Endothelial cell of hepatic sinusoid (primary cell): ENCODE results near the gene KISS1R.

Experiments
- in situ Hi-C: cut with HindIII; loops from 2 replicates; pipeline ENCODE4 v1.10.0; 2017; ENCODE audit warnings: low sequenced_read_pairs

The KISS1R gene

GRCh38 chr19:899336-900042, 17.6 kb upstream of the KISS1R start:
- in situ Hi-C loops = no loop called here

DNA sequence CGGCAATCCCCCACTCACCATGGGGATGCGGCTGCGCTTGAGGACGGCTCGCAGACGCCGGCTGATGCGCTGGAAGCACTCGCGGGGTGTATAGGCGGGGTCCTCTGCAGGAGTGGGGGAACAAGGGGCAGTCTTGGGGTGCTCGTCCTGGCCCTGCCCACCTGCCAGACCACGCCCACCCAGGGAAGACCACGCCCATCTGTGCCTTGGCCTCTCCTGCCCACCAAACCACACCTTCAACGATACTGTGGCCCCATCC, 17.2 kb upstream of the KISS1R start:
- in situ Hi-C loops = no loop called here

DNA sequence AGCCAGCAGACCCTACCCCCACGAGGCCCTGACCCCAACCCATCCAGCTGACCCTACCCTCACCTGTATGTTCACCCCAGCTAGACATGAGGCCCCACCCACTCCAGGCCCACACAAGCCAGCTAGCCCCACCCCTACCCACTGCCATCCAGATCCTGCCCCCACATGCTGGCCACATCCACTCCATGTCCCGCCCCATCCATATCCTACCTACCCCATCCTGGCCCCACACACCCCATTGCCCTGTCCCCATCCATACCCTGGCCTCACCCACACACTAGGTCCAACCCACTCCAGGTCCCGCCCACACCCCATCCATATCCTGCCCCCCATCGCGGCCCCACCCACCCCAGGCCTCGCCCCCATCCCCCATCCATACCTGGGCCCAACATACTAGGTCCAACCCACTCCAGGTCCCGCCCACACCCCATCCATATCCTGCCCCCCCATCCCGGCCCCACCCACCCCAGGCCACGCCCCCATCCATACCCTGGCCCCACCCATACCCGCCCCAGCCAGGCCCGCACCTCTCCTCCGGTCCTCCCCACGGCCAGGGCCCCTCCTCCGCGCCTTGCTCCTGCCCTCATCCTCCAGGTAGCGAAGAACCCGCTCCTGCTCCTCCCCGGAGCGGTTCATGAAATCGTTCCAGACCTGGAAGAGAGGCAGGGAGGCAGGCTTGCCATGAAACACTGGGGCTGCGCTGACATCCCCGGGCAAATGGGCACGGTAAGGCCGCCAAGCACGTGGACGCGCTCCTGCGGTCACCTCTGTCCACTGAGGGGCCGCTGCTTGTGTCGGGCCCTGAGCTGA, 16.6 kb upstream of the KISS1R start:
- in situ Hi-C loops = no loop called here

GRCh38 chr19:901216-902092, 15.7 kb upstream of the KISS1R start:
- in situ Hi-C loops = no loop called here

DNA sequence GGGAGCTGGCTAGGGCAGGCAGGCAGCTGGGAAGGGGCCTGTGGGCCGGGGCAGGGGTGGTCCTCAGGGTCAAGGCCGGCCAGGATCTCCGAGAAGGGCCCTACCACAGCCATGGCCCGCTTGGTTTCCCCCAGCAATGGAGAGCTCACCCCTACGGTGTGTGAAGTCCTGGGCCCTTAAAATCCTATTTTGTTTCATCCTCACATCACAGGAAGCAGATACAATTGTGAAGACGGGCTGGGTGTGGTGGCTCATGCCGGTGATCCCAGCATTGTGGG, 15.1 kb upstream of the KISS1R start:
- in situ Hi-C loops = no loop called here

DNA sequence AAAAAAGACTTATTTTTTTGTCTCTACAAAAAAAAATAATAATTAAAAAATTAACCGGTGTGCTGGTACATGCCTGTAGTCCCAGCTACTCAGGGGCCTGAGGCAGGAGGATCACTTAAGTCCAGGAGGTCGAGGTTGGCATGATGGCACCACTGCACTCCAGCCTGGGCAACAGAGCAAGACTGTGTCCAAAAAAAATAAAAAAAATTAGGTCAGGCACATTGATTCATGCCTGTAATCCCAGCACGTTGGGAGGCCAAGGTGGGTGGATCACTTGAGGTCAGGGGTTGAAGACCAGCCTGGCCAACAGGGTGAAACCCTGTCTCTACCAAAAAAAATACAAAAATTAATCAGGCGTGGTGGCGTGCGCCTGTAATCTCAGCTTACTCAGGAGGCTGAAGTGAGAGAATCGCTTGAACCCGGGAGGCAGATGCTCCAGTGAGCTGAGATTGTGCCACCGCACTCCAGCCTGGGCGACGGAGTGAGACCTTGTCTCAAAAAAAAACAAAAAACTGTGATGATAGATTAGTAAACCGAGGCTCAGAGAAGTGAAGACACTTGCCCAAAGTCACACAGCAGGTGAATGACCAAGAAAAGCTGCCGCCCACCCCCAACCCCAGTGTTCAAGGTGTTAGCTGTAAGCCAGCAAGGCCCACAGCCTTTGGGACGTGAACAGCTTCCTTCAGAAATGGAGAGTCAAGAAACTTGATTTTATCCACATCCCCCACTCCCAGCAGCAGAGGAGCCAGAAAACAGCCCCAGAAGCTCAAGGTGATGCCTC, 14.5 kb upstream of the KISS1R start:
- in situ Hi-C loops = no loop called here

DNA sequence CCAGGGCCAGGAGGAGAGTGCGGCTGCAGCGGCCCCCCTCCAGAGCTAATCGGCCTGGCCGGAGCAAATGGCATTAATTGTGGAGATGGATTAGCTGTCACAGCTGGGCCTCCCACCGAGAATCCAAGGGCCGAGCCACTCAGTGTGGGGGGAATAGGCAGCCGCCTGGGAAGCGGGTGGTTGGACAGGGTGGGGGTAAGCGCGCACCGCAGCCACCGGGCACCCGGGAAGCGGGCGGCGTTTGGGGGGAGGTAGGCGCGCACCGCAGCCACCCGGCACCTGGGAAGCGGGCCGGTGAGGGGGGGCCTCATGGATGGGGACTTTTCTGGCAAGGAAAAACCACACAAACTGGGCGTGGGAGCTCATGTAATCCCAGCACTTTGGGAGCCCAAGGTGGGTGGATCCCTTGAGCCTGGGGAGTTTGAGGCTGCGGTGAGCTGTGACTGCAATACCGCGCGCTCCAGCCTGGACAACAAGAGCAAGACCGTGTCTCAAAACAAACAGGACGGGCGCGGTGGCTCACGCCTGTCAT, 13.8 kb upstream of the KISS1R start:
- in situ Hi-C loops = no loop called here

DNA sequence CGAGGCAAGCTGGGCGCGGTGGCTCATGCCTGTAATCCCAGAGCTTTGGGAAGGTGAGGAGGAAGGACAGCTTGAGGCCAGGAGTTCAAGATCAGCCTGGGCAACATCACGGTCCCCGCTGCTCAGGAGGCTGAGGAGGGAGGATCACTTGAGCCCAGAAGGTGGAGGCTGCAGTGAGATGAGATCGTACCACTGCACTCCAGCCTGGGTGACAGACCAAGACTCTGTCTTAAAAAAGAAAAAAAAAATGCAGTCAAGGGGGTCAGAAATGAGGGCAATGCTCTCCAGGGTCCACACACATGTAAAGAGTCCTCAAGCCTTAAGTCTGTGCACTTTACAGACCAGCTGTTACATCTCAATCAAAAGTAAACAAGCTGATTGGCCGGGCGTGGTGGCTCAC, 12.6 kb upstream of the KISS1R start:
- in situ Hi-C loops = no loop called here

GRCh38 chr19:906480-906879, 10.7 kb upstream of the KISS1R start:
- in situ Hi-C loops = no loop called here

DNA sequence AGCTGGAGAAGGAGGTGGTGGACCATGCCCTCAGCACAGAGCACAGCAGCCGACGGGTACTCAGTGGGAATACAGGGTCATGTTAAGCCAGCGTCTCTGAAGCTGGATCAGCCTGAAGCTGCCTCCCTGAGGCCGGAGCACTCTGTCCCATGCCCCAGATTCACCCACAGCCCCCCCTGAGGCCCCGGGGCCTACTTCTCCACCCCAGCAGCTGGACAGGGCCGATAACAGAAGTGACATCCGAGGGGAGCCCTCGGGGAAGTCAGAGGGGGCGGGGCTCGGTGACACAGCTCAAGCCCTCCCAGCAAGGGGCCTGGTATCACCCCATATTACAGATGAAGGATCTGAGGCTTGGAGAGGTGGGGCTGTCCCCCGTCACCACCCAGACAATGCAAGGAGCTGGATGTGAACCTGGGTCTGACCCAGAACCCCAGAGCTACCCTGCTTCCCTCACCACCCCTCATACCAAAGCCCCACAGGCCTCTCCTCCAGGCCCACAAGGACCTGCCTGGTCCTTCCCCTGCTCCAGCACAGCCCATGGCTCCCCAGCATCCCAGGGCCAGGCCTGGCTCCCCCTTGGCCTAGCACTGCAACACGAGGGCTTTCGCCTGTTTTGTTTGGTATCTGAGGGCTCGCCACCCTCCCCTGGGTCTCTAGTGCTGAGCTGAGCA, 9.8 kb upstream of the KISS1R start:
- in situ Hi-C loops = no loop called here

GRCh38 chr19:911197-912033, 5.7 kb upstream of the KISS1R start:
- in situ Hi-C loops = no loop called here

DNA sequence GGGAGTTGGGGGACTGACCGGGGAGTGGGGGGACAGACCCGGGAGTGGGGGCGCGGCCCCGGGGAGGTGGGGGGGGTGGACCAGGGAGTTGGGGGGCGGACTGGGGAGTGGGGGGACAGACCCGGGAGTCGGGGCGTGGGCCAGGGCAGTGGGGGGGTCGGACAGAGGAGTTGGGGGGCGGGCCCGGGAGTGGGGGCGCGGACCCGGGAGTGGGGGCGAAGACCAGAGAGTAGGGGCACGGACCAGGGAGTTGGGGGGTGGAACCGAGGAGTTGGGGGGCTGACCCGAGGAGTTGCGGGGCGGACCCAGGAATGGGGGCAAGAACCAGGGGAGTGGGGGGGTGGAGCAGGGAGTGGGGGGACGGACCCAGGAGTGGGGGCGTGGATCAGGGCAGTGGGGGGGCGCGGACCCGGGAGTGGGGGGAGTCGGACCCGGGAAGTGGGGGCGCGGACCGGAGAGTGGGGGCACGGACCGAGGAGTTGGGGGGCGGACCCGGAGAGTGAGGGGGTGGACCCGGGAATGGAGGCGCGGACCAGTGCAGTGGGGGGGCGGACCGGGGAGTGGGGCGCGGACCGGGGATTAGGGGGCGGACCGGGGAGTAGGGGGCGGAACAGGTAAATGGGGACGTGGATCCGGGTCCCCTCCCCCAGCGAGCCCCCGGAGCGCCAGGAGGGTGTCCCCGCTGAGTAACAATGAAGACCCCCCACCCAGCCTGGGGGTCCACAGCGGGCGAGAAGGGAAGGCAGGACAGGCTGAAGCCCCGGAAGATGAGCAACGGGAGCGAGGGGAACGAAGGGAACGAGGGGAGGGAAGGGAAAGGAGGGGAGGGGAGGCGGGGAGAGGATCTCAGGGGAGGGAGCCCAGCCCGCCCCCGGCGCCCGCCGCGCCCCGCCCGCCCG, 4.7 kb upstream of the KISS1R start:
- in situ Hi-C loops = no loop called here

DNA sequence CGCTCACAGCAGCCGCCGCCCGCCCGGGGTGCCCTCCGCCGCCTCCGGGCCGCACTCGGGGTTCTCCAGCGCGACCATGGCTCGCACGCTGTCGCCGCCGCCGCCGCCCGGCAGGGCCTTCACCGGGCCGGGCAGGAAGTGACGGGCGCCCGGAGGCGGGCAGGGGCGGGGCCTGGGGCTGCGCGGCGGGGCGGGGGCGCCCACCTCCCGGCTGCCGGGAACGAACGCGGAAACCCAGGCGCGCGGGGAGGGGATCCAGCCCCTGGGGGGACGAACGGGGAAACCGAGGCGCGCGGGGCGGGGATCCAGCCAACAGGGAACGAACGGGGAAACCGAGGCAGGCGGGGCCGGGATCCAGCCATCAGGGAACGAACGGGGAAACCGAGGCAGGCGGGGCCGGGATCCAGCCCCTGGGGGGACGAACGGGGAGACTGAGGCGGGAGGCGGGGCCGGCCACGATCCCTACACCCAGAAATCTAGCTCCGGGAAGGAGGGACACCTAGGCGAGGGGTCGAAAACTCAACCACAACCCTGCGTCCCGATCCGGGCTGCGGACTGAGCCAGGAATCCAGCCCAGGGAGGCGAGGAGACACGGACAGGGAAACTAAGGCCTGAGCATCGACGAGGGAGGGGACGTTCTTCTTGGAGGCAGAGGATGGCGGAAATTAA, 3.9 kb upstream of the KISS1R start, which contains the start of gene R3HDM4:
Gene R3HDM4 (minus strand): TSS at position 140 of the 669 bp plus-strand sequence. CDS start 62 bp downstream, at position 78.
- in situ Hi-C loops = no loop called here

DNA sequence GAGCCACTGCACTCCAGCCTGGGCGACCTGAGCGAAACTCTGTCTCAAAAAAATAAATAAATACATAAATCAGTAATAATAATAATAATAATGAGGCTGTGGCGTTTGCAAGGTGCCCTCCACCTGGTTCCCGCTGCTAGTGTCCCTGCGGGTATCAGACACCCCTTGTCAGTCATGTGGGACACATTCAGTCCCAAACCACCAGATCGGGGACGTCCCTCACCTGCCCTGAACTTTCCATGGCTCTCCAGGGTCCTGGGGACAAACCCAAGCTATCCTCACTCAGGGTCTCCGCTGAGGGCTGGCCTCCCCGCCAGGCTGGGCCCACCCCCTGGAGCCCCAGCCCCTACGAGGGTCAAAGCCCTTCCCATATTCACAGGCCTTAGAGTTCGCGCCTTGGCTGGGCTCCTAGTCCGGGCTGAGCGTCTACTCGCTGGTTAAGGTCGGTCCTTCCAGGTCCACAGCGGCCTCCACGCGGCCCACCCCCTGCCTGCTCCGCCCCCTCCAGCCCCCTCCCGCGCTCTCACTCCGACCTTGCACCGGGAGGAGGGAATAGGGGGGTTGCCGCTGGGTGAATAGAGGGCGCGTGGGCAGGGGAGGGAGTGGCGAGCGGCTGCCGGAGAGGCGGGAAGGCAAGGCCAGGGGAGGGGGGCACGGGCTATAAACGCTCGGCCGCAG, 349 bp upstream of the KISS1R start:
- in situ Hi-C loops = no loop called here

GRCh38 chr19:918152-918437, 962 bp downstream of the KISS1R start:
- in situ Hi-C loops = no loop called here

DNA sequence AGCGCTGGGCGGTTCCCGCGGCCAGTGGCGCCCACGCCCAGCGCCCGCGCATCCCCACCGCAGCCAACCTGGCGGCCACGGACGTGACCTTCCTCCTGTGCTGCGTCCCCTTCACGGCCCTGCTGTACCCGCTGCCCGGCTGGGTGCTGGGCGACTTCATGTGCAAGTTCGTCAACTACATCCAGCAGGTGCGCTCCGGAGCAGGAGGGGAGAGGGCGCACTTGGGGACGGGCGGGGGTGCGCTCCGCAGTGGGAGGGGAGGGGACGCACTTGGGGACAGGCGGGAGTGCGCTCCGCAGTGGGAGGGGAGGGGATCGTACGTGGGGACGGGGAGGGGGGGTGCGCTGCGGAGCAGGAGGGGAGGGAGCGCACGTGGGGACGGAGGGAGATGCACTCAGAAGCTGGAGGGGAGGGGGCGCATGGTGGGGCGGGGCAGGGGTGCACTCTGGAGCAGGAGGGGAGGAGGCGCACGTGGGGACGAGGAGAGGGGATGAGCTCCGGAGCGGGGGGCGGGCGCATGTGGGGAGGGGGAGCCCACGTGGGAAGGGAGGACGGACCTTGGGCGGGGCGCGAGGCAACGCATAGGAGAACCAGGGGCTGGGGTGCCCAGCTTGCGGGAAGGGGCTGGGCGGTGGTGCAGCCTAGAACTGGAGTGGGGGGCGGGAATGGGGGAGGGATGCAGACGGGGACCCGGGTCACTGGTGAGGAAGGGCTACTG, 1.5 kb downstream of the KISS1R start:
- in situ Hi-C loops = no loop called here
